Measurements from ENCODE around the gene CACNA1B. TPM values are rescaled to one million over a fixed set of nuclear protein-coding genes. Genes with fewer than 3 reads are reported as not detected.
"Not testable (repeated sequence)": the region's sequence is repeated elsewhere in the genome, so short reads cannot be mapped to it uniquely, and the experiment has no call there.

CACNA1B gene
- total and polyA plus RNA-seq, 2 donors from 2014 or later = 0.03 TPM; not detected in 1

DNA sequence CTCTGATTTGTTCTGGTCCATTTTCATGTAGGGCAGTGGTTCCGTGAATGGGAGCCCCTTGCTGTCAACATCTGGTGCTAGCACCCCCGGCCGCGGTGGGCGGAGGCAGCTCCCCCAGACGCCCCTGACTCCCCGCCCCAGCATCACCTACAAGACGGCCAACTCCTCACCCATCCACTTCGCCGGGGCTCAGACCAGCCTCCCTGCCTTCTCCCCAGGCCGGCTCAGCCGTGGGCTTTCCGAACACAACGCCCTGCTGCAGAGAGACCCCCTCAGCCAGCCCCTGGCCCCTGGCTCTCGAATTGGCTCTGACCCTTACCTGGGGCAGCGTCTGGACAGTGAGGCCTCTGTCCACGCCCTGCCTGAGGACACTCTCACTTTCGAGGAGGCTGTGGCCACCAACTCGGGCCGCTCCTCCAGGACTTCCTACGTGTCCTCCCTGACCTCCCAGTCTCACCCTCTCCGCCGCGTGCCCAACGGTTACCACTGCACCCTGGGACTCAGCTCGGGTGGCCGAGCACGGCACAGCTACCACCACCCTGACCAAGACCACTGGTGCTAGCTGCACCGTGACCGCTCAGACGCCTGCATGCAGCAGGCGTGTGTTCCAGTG, 244.0 kb downstream of the CACNA1B start:
- Histone ChIP-seq H3K27ac (ENCODE audit: low read depth in 2 of 2, low read length in 2 of 2) (no peak overlapping the region), H3K4me1 (ENCODE audit: control insufficient read depth in 2 of 3, insufficient read depth in 2 of 3, low read depth in 1 of 3, low read length in 3 of 3) (no peaks in the 10 kb centered on the region), H3K9me3 (ENCODE audit: control insufficient read depth in 2 of 3, insufficient read depth in 1 of 3, low read length in 3 of 3) (no peaks in the 10 kb centered on the region), H3K36me3 (ENCODE audit: control insufficient read depth in 2 of 3, insufficient read depth in 3 of 3, low read length in 3 of 3) (no peaks in the 10 kb centered on the region), H3K9ac (ENCODE audit: low read length in 3 of 3) (no peak overlapping the region), H3K27me3 (ENCODE audit: control insufficient read depth, insufficient read depth, low read length) (no peaks in the 10 kb centered on the region), H3K4me3 (ENCODE audit: low read length in 3 of 3) (no peak overlapping the region)
- DNase-seq (peak in 1 of 5 donors; percentile 65), FAIRE-seq (no peak)
- TF ChIP-seq, protein P1, sequence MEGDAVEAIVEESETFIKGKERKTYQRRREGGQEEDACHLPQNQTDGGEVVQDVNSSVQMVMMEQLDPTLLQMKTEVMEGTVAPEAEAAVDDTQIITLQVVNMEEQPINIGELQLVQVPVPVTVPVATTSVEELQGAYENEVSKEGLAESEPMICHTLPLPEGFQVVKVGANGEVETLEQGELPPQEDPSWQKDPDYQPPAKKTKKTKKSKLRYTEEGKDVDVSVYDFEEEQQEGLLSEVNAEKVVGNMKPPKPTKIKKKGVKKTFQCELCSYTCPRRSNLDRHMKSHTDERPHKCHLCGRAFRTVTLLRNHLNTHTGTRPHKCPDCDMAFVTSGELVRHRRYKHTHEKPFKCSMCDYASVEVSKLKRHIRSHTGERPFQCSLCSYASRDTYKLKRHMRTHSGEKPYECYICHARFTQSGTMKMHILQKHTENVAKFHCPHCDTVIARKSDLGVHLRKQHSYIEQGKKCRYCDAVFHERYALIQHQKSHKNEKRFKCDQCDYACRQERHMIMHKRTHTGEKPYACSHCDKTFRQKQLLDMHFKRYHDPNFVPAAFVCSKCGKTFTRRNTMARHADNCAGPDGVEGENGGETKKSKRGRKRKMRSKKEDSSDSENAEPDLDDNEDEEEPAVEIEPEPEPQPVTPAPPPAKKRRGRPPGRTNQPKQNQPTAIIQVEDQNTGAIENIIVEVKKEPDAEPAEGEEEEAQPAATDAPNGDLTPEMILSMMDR (IDR thresholded peaks at IDR 0.05; ENCODE audit: borderline replicate concordance, extremely low read depth, insufficient read depth) = no peak
- intact Hi-C loops (cut with DNase I) = no loop called here

GRCh38 chr9:138122201-138122600, 244.6 kb downstream of the CACNA1B start:
- Histone ChIP-seq H3K9ac (ENCODE audit: low read length in 3 of 3) (no peak overlapping the region), H3K36me3 (ENCODE audit: control insufficient read depth in 2 of 3, insufficient read depth in 3 of 3, low read length in 3 of 3) (no peaks in the 10 kb centered on the region), H3K4me3 (ENCODE audit: low read length in 3 of 3) (no peak overlapping the region), H3K9me3 (ENCODE audit: control insufficient read depth in 2 of 3, insufficient read depth in 1 of 3, low read length in 3 of 3) (no peaks in the 10 kb centered on the region), H3K27me3 (ENCODE audit: control insufficient read depth, insufficient read depth, low read length) (no peaks in the 10 kb centered on the region), H3K4me1 (ENCODE audit: control insufficient read depth in 2 of 3, insufficient read depth in 2 of 3, low read depth in 1 of 3, low read length in 3 of 3) (no peaks in the 10 kb centered on the region), H3K27ac (ENCODE audit: low read depth in 2 of 2, low read length in 2 of 2) (no peak overlapping the region)
- TF ChIP-seq, protein P1 (IDR thresholded peaks at IDR 0.05; ENCODE audit: borderline replicate concordance, extremely low read depth, insufficient read depth) = no peak
- no peak for FAIRE-seq
- peak in 1 of 5 donors; percentile 38 for DNase-seq
- intact Hi-C loops (cut with DNase I) = no loop called here

GRCh38 chr9:138122676-138123075, 245.1 kb downstream of the CACNA1B start:
- Histone ChIP-seq H3K4me3 (ENCODE audit: low read length in 3 of 3) (no peak overlapping the region), H3K4me1 (ENCODE audit: control insufficient read depth in 2 of 3, insufficient read depth in 2 of 3, low read depth in 1 of 3, low read length in 3 of 3) (no peaks in the 10 kb centered on the region), H3K36me3 (ENCODE audit: control insufficient read depth in 2 of 3, insufficient read depth in 3 of 3, low read length in 3 of 3) (no peaks in the 10 kb centered on the region), H3K27me3 (ENCODE audit: control insufficient read depth, insufficient read depth, low read length) (no peaks in the 10 kb centered on the region), H3K9me3 (ENCODE audit: control insufficient read depth in 2 of 3, insufficient read depth in 1 of 3, low read length in 3 of 3) (no peaks in the 10 kb centered on the region), H3K9ac (ENCODE audit: low read length in 3 of 3) (no peak overlapping the region), H3K27ac (ENCODE audit: low read depth in 2 of 2, low read length in 2 of 2) (no peak overlapping the region)
- intact Hi-C loops (cut with DNase I) = no loop called here
- TF ChIP-seq, protein P1 (IDR thresholded peaks at IDR 0.05; ENCODE audit: borderline replicate concordance, extremely low read depth, insufficient read depth) = no peak
- DNase-seq (peak in 1 of 5 donors; percentile 36), FAIRE-seq (no peak)

- TF ChIP-seq, protein P1 (IDR thresholded peaks at IDR 0.05; ENCODE audit: borderline replicate concordance, extremely low read depth, insufficient read depth) = no peak
- no peaks in the 10 kb centered on the region for H3K9me3 ChIP-seq (ENCODE audit: control insufficient read depth in 2 of 3, insufficient read depth in 1 of 3, low read length in 3 of 3)
- no peak overlapping the region for H3K9ac ChIP-seq (ENCODE audit: low read length in 3 of 3)
- no peaks in the 10 kb centered on the region for H3K36me3 ChIP-seq (ENCODE audit: control insufficient read depth in 2 of 3, insufficient read depth in 3 of 3, low read length in 3 of 3)
- no peaks in the 10 kb centered on the region for H3K27me3 ChIP-seq (ENCODE audit: control insufficient read depth, insufficient read depth, low read length)
- intact Hi-C loops (cut with DNase I) = no loop called here
- FAIRE-seq (no peak), DNase-seq (peak in 1 of 5 donors; percentile 14)
- H3K27ac ChIP-seq (ENCODE audit: low read depth in 2 of 2, low read length in 2 of 2) = no peak overlapping the region
- H3K4me1 ChIP-seq (ENCODE audit: control insufficient read depth in 2 of 3, insufficient read depth in 2 of 3, low read depth in 1 of 3, low read length in 3 of 3) = no peaks in the 10 kb centered on the region
- H3K4me3 ChIP-seq (ENCODE audit: low read length in 3 of 3) = no peak overlapping the region
Observed at GRCh38 chr9:138123086-138123485, 245.5 kb downstream of the CACNA1B start.

DNA sequence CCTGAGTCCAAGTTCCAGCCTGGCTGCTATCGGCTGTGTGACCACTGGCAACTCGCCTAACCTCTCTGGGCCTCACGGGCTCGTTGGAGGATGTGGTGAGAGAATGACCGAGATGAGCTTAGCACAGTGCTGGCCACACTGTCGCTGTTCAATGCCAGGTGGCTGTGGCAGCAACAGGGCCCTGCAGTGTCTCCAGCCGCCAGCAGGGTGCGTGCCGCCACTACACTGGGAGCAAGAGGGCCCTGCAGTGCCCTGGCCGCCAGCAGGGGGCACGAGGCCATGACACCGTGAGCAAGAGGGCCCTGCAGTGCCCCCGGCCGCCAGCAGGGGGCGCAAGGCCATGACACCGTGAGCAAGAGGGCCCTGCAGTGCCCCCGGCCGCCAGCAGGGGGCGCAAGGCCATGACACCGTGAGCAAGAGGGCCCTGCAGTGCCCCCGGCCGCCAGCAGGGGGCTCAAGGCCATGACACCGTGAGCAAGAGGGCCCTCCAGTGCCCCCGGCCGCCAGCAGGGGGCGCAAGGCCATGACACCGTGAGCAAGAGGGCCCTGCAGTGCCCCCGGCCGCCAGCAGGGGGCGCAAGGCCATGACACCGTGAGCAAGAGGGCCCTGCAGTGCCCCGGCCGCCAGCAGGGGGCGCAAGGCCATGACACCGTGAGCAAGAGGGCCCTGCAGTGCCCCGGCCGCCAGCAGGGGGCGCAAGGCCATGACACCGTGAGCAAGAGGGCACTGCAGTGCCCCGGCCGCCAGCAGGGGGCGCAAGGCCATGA, 248.7 kb downstream of the CACNA1B start:
- intact Hi-C loops (cut with DNase I); H3K4me1 ChIP-seq (ENCODE audit: control insufficient read depth in 2 of 3, insufficient read depth in 2 of 3, low read depth in 1 of 3, low read length in 3 of 3); H3K9ac ChIP-seq (ENCODE audit: low read length in 3 of 3); H3K27ac ChIP-seq (ENCODE audit: low read depth in 2 of 2, low read length in 2 of 2); H3K9me3 ChIP-seq (ENCODE audit: control insufficient read depth in 2 of 3, insufficient read depth in 1 of 3, low read length in 3 of 3); H3K36me3 ChIP-seq (ENCODE audit: control insufficient read depth in 2 of 3, insufficient read depth in 3 of 3, low read length in 3 of 3); FAIRE-seq; H3K4me3 ChIP-seq (ENCODE audit: low read length in 3 of 3); H3K27me3 ChIP-seq (ENCODE audit: control insufficient read depth, insufficient read depth, low read length): not testable (repeated sequence)
- peak in 1 of 5 donors; percentile 15 for DNase-seq

All from kidney (tissue), 14 donors.